DND-41 (cell line): Measurements from ENCODE around the gene AATF.

Experiments used
- EZH2 ChIP-seq: IDR thresholded peaks from 3 replicates; pipeline ENCODE4 v1.6.1; 2012; ENCODE audit warnings: borderline replicate concordance, low read depth, mild to moderate bottlenecking, moderate library complexity, low read length, inconsistent platforms; ENCODE audit not compliant: severe bottlenecking
- TF ChIP-seq, protein P1 (sequence below): IDR thresholded peaks from 2 replicates; pipeline ENCODE4 v1.5.1; 2012; ENCODE audit warnings: borderline replicate concordance, low read length, moderate library complexity, mild to moderate bottlenecking; ENCODE audit not compliant: poor library complexity, severe bottlenecking; ENCODE audit errors: extremely low read depth

- TF ChIP-seq, protein P1, sequence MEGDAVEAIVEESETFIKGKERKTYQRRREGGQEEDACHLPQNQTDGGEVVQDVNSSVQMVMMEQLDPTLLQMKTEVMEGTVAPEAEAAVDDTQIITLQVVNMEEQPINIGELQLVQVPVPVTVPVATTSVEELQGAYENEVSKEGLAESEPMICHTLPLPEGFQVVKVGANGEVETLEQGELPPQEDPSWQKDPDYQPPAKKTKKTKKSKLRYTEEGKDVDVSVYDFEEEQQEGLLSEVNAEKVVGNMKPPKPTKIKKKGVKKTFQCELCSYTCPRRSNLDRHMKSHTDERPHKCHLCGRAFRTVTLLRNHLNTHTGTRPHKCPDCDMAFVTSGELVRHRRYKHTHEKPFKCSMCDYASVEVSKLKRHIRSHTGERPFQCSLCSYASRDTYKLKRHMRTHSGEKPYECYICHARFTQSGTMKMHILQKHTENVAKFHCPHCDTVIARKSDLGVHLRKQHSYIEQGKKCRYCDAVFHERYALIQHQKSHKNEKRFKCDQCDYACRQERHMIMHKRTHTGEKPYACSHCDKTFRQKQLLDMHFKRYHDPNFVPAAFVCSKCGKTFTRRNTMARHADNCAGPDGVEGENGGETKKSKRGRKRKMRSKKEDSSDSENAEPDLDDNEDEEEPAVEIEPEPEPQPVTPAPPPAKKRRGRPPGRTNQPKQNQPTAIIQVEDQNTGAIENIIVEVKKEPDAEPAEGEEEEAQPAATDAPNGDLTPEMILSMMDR: no peak
- TF ChIP-seq EZH2: no peak
Observed at GRCh38 chr17:36977066-36977465, 28.3 kb downstream of the AATF start.
